C4-2B (cell line): ENCODE data around the gene HLX.

Source experiments
- H3K27ac ChIP-seq: fragments of 450-650 bp; 2 replicates; pipeline ENCODE4 v1.5.1; 2017
- ZFX ChIP-seq: fragments of 450-650 bp; IDR thresholded peaks from 2 replicates; pipeline ENCODE4 v1.6.1; 2017
- TF ChIP-seq, protein P1 (sequence below): fragments of 450-650 bp; conservative IDR thresholded peaks from 2 replicates; pipeline ENCODE4 v1.5.1; 2017; ENCODE audit warnings: mild to moderate bottlenecking

HLX gene

GRCh38 chr1:220928725-220929300 lies 49.6 kb downstream of the HLX start:
- no peak overlapping the region for H3K27ac ChIP-seq
- no peak for TF ChIP-seq ZFX
- TF ChIP-seq, protein P1, sequence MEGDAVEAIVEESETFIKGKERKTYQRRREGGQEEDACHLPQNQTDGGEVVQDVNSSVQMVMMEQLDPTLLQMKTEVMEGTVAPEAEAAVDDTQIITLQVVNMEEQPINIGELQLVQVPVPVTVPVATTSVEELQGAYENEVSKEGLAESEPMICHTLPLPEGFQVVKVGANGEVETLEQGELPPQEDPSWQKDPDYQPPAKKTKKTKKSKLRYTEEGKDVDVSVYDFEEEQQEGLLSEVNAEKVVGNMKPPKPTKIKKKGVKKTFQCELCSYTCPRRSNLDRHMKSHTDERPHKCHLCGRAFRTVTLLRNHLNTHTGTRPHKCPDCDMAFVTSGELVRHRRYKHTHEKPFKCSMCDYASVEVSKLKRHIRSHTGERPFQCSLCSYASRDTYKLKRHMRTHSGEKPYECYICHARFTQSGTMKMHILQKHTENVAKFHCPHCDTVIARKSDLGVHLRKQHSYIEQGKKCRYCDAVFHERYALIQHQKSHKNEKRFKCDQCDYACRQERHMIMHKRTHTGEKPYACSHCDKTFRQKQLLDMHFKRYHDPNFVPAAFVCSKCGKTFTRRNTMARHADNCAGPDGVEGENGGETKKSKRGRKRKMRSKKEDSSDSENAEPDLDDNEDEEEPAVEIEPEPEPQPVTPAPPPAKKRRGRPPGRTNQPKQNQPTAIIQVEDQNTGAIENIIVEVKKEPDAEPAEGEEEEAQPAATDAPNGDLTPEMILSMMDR = no peak

- no peak for TF ChIP-seq ZFX
- TF ChIP-seq, protein P1 = no peak
- no peak overlapping the region for H3K27ac ChIP-seq
Observed at GRCh38 chr1:220929304-220929703, 50.1 kb downstream of the HLX start.
